HG02571 (cell line): ENCODE data around the gene TMEM182.

Experiments used
- ATAC-seq: cut with Tn5 transposase; IDR thresholded peaks from one replicate; pipeline ENCODE4 v1.9.1; 2021; ENCODE audit warnings: mild to moderate bottlenecking, moderate library complexity; ENCODE audit not compliant: unreplicated experiment

The TMEM182 gene

GRCh38 chr2:102798181-102798580 is 36.4 kb downstream of the TMEM182 start:
- no peak for ATAC-seq

- ATAC-seq, result no peak
Observed at GRCh38 chr2:102801098-102801718, 39.4 kb downstream of the TMEM182 start.

- no peak for ATAC-seq
Observed at GRCh38 chr2:102801858-102802699, 40.2 kb downstream of the TMEM182 start.

GRCh38 chr2:102803041-102803896 is 41.4 kb downstream of the TMEM182 start:
- no peak for ATAC-seq

GRCh38 chr2:102803897-102804217 is 42.0 kb downstream of the TMEM182 start:
- no peak for ATAC-seq

GRCh38 chr2:102806250-102806837 is 44.5 kb downstream of the TMEM182 start:
- ATAC-seq, result peak; percentile 82

- no peak for ATAC-seq
Observed at GRCh38 chr2:102809291-102810189, 47.7 kb downstream of the TMEM182 start.

GRCh38 chr2:102815285-102815684 is 53.5 kb downstream of the TMEM182 start:
- no peak for ATAC-seq

- no peak for ATAC-seq
Observed at GRCh38 chr2:102826904-102827303, 65.1 kb downstream of the TMEM182 start.

GRCh38 chr2:102832789-102833188 is 71.0 kb downstream of the TMEM182 start:
- ATAC-seq, result no peak

- no peak for ATAC-seq
Observed at GRCh38 chr2:102834523-102835273, 72.9 kb downstream of the TMEM182 start.

GRCh38 chr2:102837626-102838198 is 75.9 kb downstream of the TMEM182 start:
- ATAC-seq, result no peak

- no peak for ATAC-seq
Observed at GRCh38 chr2:102839668-102840388, 78.0 kb downstream of the TMEM182 start.

GRCh38 chr2:102841107-102841840 is 79.4 kb downstream of the TMEM182 start:
- peak; percentile 63 for ATAC-seq

GRCh38 chr2:102843764-102844443 is 82.1 kb downstream of the TMEM182 start:
- ATAC-seq, result no peak

GRCh38 chr2:102844911-102845310 is 83.1 kb downstream of the TMEM182 start:
- ATAC-seq, result no peak

- no peak for ATAC-seq
Observed at GRCh38 chr2:102848366-102848839, 86.6 kb downstream of the TMEM182 start.
